Colonic mucosa (tissue), 4 donors: Measurements from ENCODE around the gene FARP1. TPM values are rescaled to one million over a fixed set of nuclear protein-coding genes. Genes with fewer than 3 reads are reported as not detected.
A peak's percentile ranks its signal among the peaks of the same experiment; 100 is the strongest.

ENCODE experiments used
- DNase-seq: peaks from one replicate; pipeline ENCODE4 v3.0.0-alpha.2; 2020
- H3K27ac ChIP-seq: fragments of 200-600 bp; one replicate; pipeline ENCODE4 v1.8.0; 2021
- H3K27me3 ChIP-seq: fragments of 200-600 bp; one replicate; pipeline ENCODE4 v1.8.0; 2021
- H3K36me3 ChIP-seq: fragments of 200-600 bp; one replicate; pipeline ENCODE4 v1.8.0; 2021
- H3K4me1 ChIP-seq: fragments of 200-600 bp; one replicate; pipeline ENCODE4 v1.8.0; 2021; ENCODE audit warnings: mild to moderate bottlenecking
- H3K4me3 ChIP-seq: fragments of 200-600 bp; one replicate; pipeline ENCODE4 v1.8.0; 2021
- H3K9ac ChIP-seq, 2 donors: one replicate each; pipeline ENCODE4 v1.7.0; 2013; ENCODE audit warnings: control low read depth in 2 of 2, low read depth in 2 of 2, low read length in 2 of 2
- H3K9me3 ChIP-seq: fragments of 200-600 bp; one replicate; pipeline ENCODE4 v1.8.0; 2021
- CTCF ChIP-seq: fragments of 200-600 bp; IDR thresholded peaks from one replicate; pipeline ENCODE4 v1.8.0; 2022; ENCODE audit warnings: antibody characterized with exemption, mild to moderate bottlenecking
- intact Hi-C: fragments of 100-400 bp; cut with DNase I; formaldehyde crosslinking; loops from one replicate; pipeline ENCODE4 v1.14.1; 2022
- total RNA-seq, 2 donors: library from RNA; stranded (reverse); fragmentation: NEBNext Ultra II Directional in 1 of 2; extraction: Animal tissue kit (Norgen Biotek cat#: 25700) in 1 of 2; gene quantifications; one replicate each; pipeline ENCODE4 v1.2.1, GENCODE V29; 2021
- donor health status: healthy.
- donor health status: DM: no; HTN: no; CAD: no.
- donor health status: DM: no; HTN: no; CAD: no.

Gene FARP1
- total RNA-seq, 2 donors from 2014 or later, result 39.1 to 53.5 TPM

- Histone ChIP-seq H3K4me1 (no peaks in the 10 kb centered on the region), H3K36me3 (no peaks in the 10 kb centered on the region), H3K27me3 (no peaks in the 10 kb centered on the region), H3K9me3 (no peaks in the 10 kb centered on the region), H3K9ac (no peak overlapping the region), H3K4me3 (no peak overlapping the region), H3K27ac (no peak overlapping the region)
- no peak for DNase-seq
- intact Hi-C loops, result loop anchor here (10.0 kb wide), 1 partner anchor 280 kb away; no protein-coding TSS in a partner anchor
- no peak for TF ChIP-seq CTCF
Observed at GRCh38 chr13:98134901-98135300, 8.0 kb upstream of the FARP1 start.

GRCh38 chr13:98141091-98141490 lies 1.8 kb upstream of the FARP1 start:
- Histone ChIP-seq H3K4me3 (no peak overlapping the region), H3K27me3 (no peaks in the 10 kb centered on the region), H3K36me3 (no peaks in the 10 kb centered on the region), H3K27ac (no peak overlapping the region), H3K9me3 (no peaks in the 10 kb centered on the region), H3K4me1 (no peaks in the 10 kb centered on the region), H3K9ac (no peak overlapping the region)
- intact Hi-C loops, result loop anchor here (5.0 to 10.0 kb wide), 2 partner anchors 124 to 291 kb away; no protein-coding TSS in a partner anchor
- DNase-seq, result no peak
- TF ChIP-seq CTCF, result no peak

GRCh38 chr13:98141509-98142379 lies 1.1 kb upstream of the FARP1 start:
- Histone ChIP-seq H3K9me3 (no peaks in the 10 kb centered on the region), H3K27ac (no peak overlapping the region), H3K4me3 (peak overlapping the region; percentile 64), H3K27me3 (no peaks in the 10 kb centered on the region), H3K36me3 (no peaks in the 10 kb centered on the region), H3K9ac (peak overlapping the region; percentile 60 to 75), H3K4me1 (no peaks in the 10 kb centered on the region)
- TF ChIP-seq CTCF, result no peak
- peak; percentile 27 for DNase-seq
- intact Hi-C loops, result loop anchor here (5.0 to 10.0 kb wide), 2 partner anchors 123 to 291 kb away; no protein-coding TSS in a partner anchor

GRCh38 chr13:98143157-98143553 lies 261 bp downstream of the FARP1 start:
- H3K36me3 ChIP-seq, result no peaks in the 10 kb centered on the region
- peak overlapping the region; percentile 60 for H3K4me3 ChIP-seq
- intact Hi-C loops, result loop anchor here (5.0 to 10.0 kb wide), 2 partner anchors 122 to 289 kb away; no protein-coding TSS in a partner anchor
- H3K9ac ChIP-seq, result peak overlapping the region in 1 of 2 donors; percentile 75
- no peak for TF ChIP-seq CTCF
- no peaks in the 10 kb centered on the region for H3K9me3 ChIP-seq
- peak overlapping the region; percentile 44 for H3K27ac ChIP-seq
- DNase-seq, result no peak
- no peaks in the 10 kb centered on the region for H3K4me1 ChIP-seq
- no peaks in the 10 kb centered on the region for H3K27me3 ChIP-seq

GRCh38 chr13:98143601-98144026 lies 720 bp downstream of the FARP1 start:
- no peak for TF ChIP-seq CTCF
- Histone ChIP-seq H3K4me3 (peak overlapping the region; percentile 60), H3K4me1 (no peaks in the 10 kb centered on the region), H3K9me3 (no peaks in the 10 kb centered on the region), H3K36me3 (no peaks in the 10 kb centered on the region), H3K27ac (peak overlapping the region; percentile 44), H3K27me3 (no peaks in the 10 kb centered on the region), H3K9ac (peak overlapping the region; percentile 62 to 75)
- DNase-seq, result peak; percentile 24
- intact Hi-C loops, result loop anchor here (5.0 to 10.0 kb wide), 2 partner anchors 121 to 289 kb away; no protein-coding TSS in a partner anchor
